ENCODE measurements around the gene DNAJC13. TPM values are rescaled to one million over a fixed set of nuclear protein-coding genes. Genes with fewer than 3 reads are reported as not detected.

DNAJC13 gene
- total RNA-seq, 1 donor from 2014 or later: 38.9 TPM

DNA sequence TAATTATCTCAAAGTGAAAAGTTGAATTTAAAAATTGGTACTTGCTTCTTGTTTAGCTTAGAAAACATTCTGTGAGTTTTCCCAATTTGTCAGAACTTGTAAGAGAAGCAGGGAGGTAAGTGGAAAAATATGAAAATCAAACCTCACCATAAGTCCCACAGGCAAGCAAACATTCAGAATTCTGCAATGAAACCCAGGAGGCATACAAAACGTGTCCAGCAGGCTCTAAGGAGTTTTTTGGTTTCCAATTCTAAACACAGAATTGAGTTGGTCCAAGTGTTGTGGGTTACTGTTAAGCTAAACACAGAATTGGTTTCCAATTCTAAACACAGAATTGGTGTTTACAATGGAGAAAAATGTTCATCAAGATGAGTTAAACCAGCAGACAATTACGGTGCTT, 152.7 kb downstream of the DNAJC13 start:
- Histone ChIP-seq H3K36me3 (ENCODE audit: control insufficient read depth, insufficient read depth, low read length) (no peaks in the 10 kb centered on the region), H3K4me3 (ENCODE audit: low read depth, low read length) (no peak overlapping the region), H3K27me3 (ENCODE audit: control insufficient read depth, insufficient read depth, low read length) (no peaks in the 10 kb centered on the region)
- TF ChIP-seq, protein P1, sequence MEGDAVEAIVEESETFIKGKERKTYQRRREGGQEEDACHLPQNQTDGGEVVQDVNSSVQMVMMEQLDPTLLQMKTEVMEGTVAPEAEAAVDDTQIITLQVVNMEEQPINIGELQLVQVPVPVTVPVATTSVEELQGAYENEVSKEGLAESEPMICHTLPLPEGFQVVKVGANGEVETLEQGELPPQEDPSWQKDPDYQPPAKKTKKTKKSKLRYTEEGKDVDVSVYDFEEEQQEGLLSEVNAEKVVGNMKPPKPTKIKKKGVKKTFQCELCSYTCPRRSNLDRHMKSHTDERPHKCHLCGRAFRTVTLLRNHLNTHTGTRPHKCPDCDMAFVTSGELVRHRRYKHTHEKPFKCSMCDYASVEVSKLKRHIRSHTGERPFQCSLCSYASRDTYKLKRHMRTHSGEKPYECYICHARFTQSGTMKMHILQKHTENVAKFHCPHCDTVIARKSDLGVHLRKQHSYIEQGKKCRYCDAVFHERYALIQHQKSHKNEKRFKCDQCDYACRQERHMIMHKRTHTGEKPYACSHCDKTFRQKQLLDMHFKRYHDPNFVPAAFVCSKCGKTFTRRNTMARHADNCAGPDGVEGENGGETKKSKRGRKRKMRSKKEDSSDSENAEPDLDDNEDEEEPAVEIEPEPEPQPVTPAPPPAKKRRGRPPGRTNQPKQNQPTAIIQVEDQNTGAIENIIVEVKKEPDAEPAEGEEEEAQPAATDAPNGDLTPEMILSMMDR (IDR thresholded peaks at IDR 0.05; ENCODE audit: insufficient read depth, low read length, poor library complexity, severe bottlenecking): no peak
- no peak for DNase-seq (ENCODE audit: low read depth)

DNA sequence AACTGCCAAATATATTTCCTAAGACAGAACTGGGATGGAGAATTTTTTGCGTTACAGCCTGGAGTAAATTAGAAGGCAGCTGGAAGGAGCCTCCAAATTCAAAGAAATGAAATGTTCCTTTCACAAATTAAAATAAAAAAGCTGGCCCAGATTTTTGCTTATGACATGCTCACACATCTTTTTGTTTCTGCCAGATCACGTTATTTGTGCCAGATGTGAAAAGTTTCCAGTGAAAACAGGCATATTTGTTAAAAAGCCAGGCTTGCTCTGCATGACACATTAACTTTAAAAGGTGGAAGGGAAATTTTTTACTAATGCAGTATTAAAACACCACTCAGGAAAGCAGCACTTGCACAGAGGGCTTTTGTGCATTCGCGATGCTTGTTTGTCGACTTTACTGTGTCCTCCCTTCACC, 156.5 kb downstream of the DNAJC13 start:
- Histone ChIP-seq H3K27me3 (ENCODE audit: control insufficient read depth, insufficient read depth, low read length) (no peaks in the 10 kb centered on the region), H3K4me3 (ENCODE audit: low read depth, low read length) (no peak overlapping the region), H3K36me3 (ENCODE audit: control insufficient read depth, insufficient read depth, low read length) (no peaks in the 10 kb centered on the region)
- TF ChIP-seq, protein P1 (IDR thresholded peaks at IDR 0.05; ENCODE audit: insufficient read depth, low read length, poor library complexity, severe bottlenecking): no peak
- no peak for DNase-seq (ENCODE audit: low read depth)

DNA sequence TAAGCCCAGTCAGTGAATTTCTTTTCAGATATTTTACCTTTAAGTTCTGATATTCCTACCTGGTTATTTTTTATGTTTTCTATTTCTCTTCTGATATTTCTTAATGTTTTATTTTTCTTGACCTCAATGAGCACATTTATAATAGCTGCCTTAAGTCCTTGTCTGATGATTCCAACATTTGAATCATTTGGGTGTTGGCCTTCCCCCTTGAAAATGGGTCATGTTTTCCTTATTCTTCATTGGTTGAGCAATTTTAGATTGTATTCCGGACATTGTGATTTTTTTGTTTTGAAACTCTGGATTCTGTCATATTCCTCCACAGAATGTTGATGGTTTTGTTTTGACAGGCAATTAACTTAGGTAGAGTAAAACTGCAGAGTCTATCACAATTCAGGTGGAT, 170.1 kb downstream of the DNAJC13 start:
- TF ChIP-seq, protein P1 (IDR thresholded peaks at IDR 0.05; ENCODE audit: insufficient read depth, low read length, poor library complexity, severe bottlenecking): no peak
- no peak overlapping the region for H3K4me3 ChIP-seq (ENCODE audit: low read depth, low read length)
- no peaks in the 10 kb centered on the region for H3K27me3 ChIP-seq (ENCODE audit: control insufficient read depth, insufficient read depth, low read length)
- H3K36me3 ChIP-seq (ENCODE audit: control insufficient read depth, insufficient read depth, low read length): no peaks in the 10 kb centered on the region
- DNase-seq (ENCODE audit: low read depth): no peak

Other genes with a start within 250 kb of the DNAJC13 start
- 0.46 and 1.8 TPM in 2 replicates for gene ACP3, start 100.1 kb upstream of the DNAJC13 start, total RNA-seq
- gene ACKR4, start 179.8 kb downstream of the DNAJC13 start, total RNA-seq: not detected in 2 replicates
- 15.2 and 24.7 TPM in 2 replicates for gene ACAD11, start 242.3 kb downstream of the DNAJC13 start, total RNA-seq
- 20.6 and 37.3 TPM in 2 replicates for gene UBA5, start 242.8 kb downstream of the DNAJC13 start, total RNA-seq

Measured in kidney epithelial cell (primary cell).